ENCODE data around the gene BACE2. TPM values are rescaled to one million over a fixed set of nuclear protein-coding genes. Genes with fewer than 3 reads are reported as not detected.
A peak's percentile ranks its signal among the peaks of the same experiment; 100 is the strongest.
"Not testable (repeated sequence)": the region's sequence is repeated elsewhere in the genome, so short reads cannot be mapped to it uniquely, and the experiment has no call there.

The BACE2 gene
- total RNA-seq, 4 donors from 2014 or later, result 30.5 to 43.3 (median 36.6) TPM

DNA sequence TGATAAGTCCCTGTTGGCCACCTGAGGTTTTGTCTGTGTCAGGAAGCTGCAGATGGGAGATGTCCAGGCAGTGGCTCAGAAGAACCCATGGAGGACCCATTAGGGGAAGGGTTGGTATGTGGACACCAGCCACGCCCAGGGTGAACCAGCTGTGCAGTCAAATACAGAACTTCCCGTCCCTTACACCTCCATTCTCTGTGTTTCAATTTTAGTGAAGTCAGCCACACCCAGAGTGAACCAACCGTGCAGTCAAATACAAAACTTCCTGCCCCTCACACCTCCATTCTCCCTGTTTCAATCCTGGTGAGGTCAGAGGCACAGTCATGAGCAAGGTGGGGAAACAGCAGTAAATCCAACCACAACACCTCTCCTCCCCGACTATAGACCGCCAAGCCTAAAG lies 27.4 kb downstream of the BACE2 start:
- Histone ChIP-seq H3K36me3 (no peaks in the 10 kb centered on the region), H3K27me3 (no peaks in the 10 kb centered on the region), H3K4me1 (no peaks in the 10 kb centered on the region), H3K27ac (peak overlapping the region in 1 of 4 donors; percentile 5), H3K9me3 (no peaks in the 10 kb centered on the region), H3K4me3 (no peak overlapping the region)
- TF ChIP-seq, protein P1, sequence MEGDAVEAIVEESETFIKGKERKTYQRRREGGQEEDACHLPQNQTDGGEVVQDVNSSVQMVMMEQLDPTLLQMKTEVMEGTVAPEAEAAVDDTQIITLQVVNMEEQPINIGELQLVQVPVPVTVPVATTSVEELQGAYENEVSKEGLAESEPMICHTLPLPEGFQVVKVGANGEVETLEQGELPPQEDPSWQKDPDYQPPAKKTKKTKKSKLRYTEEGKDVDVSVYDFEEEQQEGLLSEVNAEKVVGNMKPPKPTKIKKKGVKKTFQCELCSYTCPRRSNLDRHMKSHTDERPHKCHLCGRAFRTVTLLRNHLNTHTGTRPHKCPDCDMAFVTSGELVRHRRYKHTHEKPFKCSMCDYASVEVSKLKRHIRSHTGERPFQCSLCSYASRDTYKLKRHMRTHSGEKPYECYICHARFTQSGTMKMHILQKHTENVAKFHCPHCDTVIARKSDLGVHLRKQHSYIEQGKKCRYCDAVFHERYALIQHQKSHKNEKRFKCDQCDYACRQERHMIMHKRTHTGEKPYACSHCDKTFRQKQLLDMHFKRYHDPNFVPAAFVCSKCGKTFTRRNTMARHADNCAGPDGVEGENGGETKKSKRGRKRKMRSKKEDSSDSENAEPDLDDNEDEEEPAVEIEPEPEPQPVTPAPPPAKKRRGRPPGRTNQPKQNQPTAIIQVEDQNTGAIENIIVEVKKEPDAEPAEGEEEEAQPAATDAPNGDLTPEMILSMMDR (IDR thresholded peaks at IDR 0.05), result no peak
- TF ChIP-seq POLR2A (IDR thresholded peaks at IDR 0.05), result no peak
- DNase-seq, result peak in 1 of 3 donors; percentile 28

DNA sequence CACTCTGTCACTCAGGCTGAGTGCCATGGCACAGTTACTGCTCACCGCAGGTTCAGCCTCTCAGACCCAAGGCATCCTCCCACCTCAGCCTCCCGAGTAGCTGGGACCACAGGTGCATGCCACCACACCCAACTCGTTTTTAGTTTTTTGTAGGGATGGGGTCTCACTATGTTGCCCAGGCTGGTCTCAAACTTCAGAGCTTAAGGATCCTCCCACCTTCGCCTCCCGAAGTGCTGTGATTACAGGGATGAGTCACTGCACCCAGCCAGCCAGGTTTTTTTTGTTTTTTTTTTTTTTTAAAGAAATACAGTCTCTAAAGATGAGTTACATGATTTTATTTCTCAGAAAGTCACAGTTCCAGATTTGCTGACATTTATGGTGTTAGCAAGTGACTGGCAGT lies 29.0 kb downstream of the BACE2 start:
- Histone ChIP-seq H3K27me3 (no peaks in the 10 kb centered on the region), H3K4me1 (no peaks in the 10 kb centered on the region), H3K36me3 (no peaks in the 10 kb centered on the region), H3K27ac (no peak overlapping the region), H3K4me3 (no peak overlapping the region), H3K9me3 (no peaks in the 10 kb centered on the region)
- TF ChIP-seq, protein P1 (IDR thresholded peaks at IDR 0.05), result no peak
- no peak for TF ChIP-seq POLR2A (IDR thresholded peaks at IDR 0.05)
- no peak for DNase-seq

DNA sequence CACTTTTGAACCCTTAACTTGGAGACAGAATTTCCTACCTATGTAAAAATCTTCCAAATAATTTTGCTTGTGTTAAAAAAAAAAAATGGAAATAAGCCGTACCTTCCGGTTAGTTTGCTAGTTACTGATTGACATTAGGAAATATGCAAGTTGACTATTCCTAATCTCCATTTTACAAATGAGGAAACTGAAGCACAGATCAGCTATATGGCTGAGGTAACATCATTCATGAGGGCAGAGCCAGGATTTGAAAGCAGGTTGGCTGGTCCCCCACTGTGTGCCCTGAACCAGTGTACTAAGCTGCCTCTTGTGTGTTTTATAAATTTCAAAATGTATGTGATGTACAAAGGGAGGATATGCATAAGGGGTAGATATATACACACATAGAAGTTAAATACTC lies 29.6 kb downstream of the BACE2 start:
- Histone ChIP-seq H3K4me1 (no peaks in the 10 kb centered on the region), H3K27me3 (no peaks in the 10 kb centered on the region), H3K27ac (no peak overlapping the region), H3K36me3 (no peaks in the 10 kb centered on the region), H3K4me3 (no peak overlapping the region), H3K9me3 (no peaks in the 10 kb centered on the region)
- TF ChIP-seq, protein P1 (IDR thresholded peaks at IDR 0.05), result no peak
- DNase-seq, result no peak

DNA sequence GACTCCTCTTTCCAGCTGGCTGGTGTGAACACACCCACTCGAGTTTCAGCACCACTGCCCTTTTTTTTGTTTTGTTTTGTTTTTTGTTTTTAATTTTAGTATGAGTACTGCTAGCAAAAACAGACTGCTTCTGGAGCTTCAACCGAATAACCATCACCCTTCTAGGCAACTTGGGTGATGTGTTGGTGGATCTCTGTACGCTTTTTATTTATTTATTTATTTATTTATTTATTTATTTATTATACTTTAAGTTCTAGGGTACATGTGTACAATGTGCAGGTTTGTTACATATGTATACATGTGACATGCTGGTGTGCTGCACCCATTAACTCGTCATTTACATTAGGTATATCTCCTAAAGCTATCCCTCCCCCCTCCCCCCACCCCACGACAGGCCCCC lies 30.7 kb downstream of the BACE2 start:
- not testable (repeated sequence) for H3K9me3 ChIP-seq, H3K36me3 ChIP-seq, H3K27ac ChIP-seq, H3K27me3 ChIP-seq, H3K4me1 ChIP-seq, DNase-seq, H3K4me3 ChIP-seq

DNA sequence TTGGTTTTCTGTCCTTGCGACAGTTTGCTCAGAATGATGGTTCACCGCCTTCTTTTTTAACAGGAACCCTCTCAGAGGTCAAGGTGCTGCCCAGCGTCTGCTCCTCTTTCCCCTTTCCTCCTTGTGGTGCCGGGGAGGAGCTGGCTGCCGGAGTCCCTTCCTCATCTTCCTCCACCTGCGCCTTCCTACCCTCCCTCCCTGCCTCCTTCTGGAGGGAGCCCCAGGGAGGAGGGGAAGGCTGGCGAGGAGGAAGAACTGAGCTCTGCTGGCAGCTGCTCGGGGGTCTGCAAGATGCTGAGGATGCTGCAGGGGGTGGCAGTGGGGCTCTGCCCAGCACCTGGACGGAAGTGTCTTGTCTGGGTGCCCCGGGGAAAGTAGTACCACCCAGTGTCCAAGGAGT lies 31.2 kb downstream of the BACE2 start:
- Histone ChIP-seq H3K4me3 (no peak overlapping the region), H3K36me3 (no peaks in the 10 kb centered on the region), H3K9me3 (no peaks in the 10 kb centered on the region), H3K27me3 (no peaks in the 10 kb centered on the region), H3K4me1 (no peaks in the 10 kb centered on the region), H3K27ac (no peak overlapping the region)
- DNase-seq, result no peak
- no peak for TF ChIP-seq POLR2A (IDR thresholded peaks at IDR 0.05)
- TF ChIP-seq, protein P1 (IDR thresholded peaks at IDR 0.05), result no peak

DNA sequence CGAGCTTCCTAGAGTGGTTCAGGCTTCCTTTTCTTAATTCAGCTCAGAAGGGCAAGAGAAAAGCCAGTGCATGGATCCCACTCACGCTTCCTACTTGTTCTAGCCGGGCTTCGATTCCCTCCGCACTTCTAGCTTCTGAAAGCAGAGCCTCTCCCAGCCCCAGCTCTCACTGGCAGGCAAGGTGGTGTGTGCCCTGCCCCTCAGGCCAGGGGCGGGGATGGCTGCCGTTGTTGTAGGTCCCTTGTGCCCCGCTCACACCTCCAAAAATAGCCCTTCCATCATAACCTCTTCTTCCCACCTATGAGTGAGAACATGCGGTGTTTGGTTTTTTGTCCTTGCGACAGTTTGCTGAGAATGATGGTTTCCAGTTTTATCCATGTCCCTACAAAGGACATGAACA lies 31.6 kb downstream of the BACE2 start:
- H3K27me3 ChIP-seq, result no peaks in the 10 kb centered on the region
- no peak for DNase-seq
- TF ChIP-seq POLR2A (IDR thresholded peaks at IDR 0.05), result no peak
- TF ChIP-seq, protein P1 (IDR thresholded peaks at IDR 0.05), result no peak
- no peaks in the 10 kb centered on the region for H3K36me3 ChIP-seq
- H3K4me3 ChIP-seq, result no peak overlapping the region
- H3K27ac ChIP-seq, result no peak overlapping the region
- H3K4me1 ChIP-seq, result no peaks in the 10 kb centered on the region
- H3K9me3 ChIP-seq, result no peaks in the 10 kb centered on the region
